GM18868 (cell line): ENCODE data around the gene CDC34.

Experiments used
- ATAC-seq: cut with Tn5 transposase; IDR thresholded peaks from one replicate; pipeline ENCODE4 v1.9.1; 2021; ENCODE audit warnings: mild to moderate bottlenecking, moderate library complexity; ENCODE audit not compliant: unreplicated experiment

Gene CDC34

GRCh38 chr19:585551-586110, 54.1 kb downstream of the CDC34 start:
- ATAC-seq, result no peak

- no peak for ATAC-seq
Measured at GRCh38 chr19:588093-588740, 56.7 kb downstream of the CDC34 start.

- no peak for ATAC-seq
Measured at GRCh38 chr19:588741-589692, 57.5 kb downstream of the CDC34 start.

- no peak for ATAC-seq
Measured at GRCh38 chr19:589693-590395, 58.3 kb downstream of the CDC34 start, which contains the start of gene HCN2. HCN2 (plus strand) TSS chr19:589881; CDS start chr19:589946, 65 bp downstream.

- ATAC-seq, result no peak
Measured at GRCh38 chr19:590396-590745, 58.8 kb downstream of the CDC34 start.

- ATAC-seq, result no peak
Measured at GRCh38 chr19:590750-591098, 59.2 kb downstream of the CDC34 start.

- no peak for ATAC-seq
Measured at GRCh38 chr19:591099-591958, 59.8 kb downstream of the CDC34 start.
